ENCODE measurements around the gene TSSK1B.

Gene TSSK1B

GRCh38 chr5:113451797-113452196 lies 17.0 kb upstream of the TSSK1B start:
- in situ Hi-C loops (cut with MboI; ENCODE audit: low sequenced_read_pairs, unreplicated experiment): no loop called here
- no peak for DNase-seq (ENCODE audit: low spot score)
- no peak for TF ChIP-seq CTCF (IDR thresholded peaks at IDR 0.05; ENCODE audit: borderline replicate concordance, control extremely low read depth, extremely low read depth, insufficient read depth, missing control alignments)

- in situ Hi-C loops (cut with MboI; ENCODE audit: low sequenced_read_pairs, unreplicated experiment): no loop called here
- TF ChIP-seq CTCF (IDR thresholded peaks at IDR 0.05; ENCODE audit: borderline replicate concordance, control extremely low read depth, extremely low read depth, insufficient read depth, missing control alignments): no peak
- no peak for DNase-seq (ENCODE audit: low spot score)
Observed at GRCh38 chr5:113450929-113451328, 16.1 kb upstream of the TSSK1B start.

GRCh38 chr5:113450462-113450861 lies 15.7 kb upstream of the TSSK1B start:
- no peak for TF ChIP-seq CTCF (IDR thresholded peaks at IDR 0.05; ENCODE audit: borderline replicate concordance, control extremely low read depth, extremely low read depth, insufficient read depth, missing control alignments)
- in situ Hi-C loops (cut with MboI; ENCODE audit: low sequenced_read_pairs, unreplicated experiment): no loop called here
- no peak for DNase-seq (ENCODE audit: low spot score)

- no peak for TF ChIP-seq CTCF (IDR thresholded peaks at IDR 0.05; ENCODE audit: borderline replicate concordance, control extremely low read depth, extremely low read depth, insufficient read depth, missing control alignments)
- in situ Hi-C loops (cut with MboI; ENCODE audit: low sequenced_read_pairs, unreplicated experiment): no loop called here
- DNase-seq (ENCODE audit: low spot score): no peak
Observed at GRCh38 chr5:113448252-113448651, 13.5 kb upstream of the TSSK1B start.

GRCh38 chr5:113447498-113448050 lies 12.8 kb upstream of the TSSK1B start:
- DNase-seq (ENCODE audit: low spot score): no peak
- in situ Hi-C loops (cut with MboI; ENCODE audit: low sequenced_read_pairs, unreplicated experiment): no loop called here
- TF ChIP-seq CTCF (IDR thresholded peaks at IDR 0.05; ENCODE audit: borderline replicate concordance, control extremely low read depth, extremely low read depth, insufficient read depth, missing control alignments): no peak

GRCh38 chr5:113446358-113446927 lies 11.7 kb upstream of the TSSK1B start:
- in situ Hi-C loops (cut with MboI; ENCODE audit: low sequenced_read_pairs, unreplicated experiment): no loop called here
- TF ChIP-seq CTCF (IDR thresholded peaks at IDR 0.05; ENCODE audit: borderline replicate concordance, control extremely low read depth, extremely low read depth, insufficient read depth, missing control alignments): no peak
- no peak for DNase-seq (ENCODE audit: low spot score)
